Thyroid gland (tissue), 4 donors: Measurements from ENCODE around the gene SERPINB6.
"Not testable (repeated sequence)": the region's sequence is repeated elsewhere in the genome, so short reads cannot be mapped to it uniquely, and the experiment has no call there.

ENCODE experiments used
- POLR2A ChIP-seq, 2 donors: fragments of 450-650 bp; IDR thresholded peaks; one replicate each; pipeline ENCODE4 v1.6.1; 2017; ENCODE audit warnings: antibody characterized with exemption in 2 of 2, mild to moderate bottlenecking in 2 of 2, moderate library complexity in 1 of 2
- TF ChIP-seq, protein P1 (sequence below), 6 experiments: fragments of 200-600 bp in 3 of 6; fragments of 450-650 bp in 3 of 6; sonication (generic) in 3 of 6; IDR thresholded peaks; one replicate each; pipeline ENCODE4 v1.5.1; 2016 to 2019; ENCODE audit warnings: antibody characterized with exemption in 6 of 6, mild to moderate bottlenecking in 2 of 6, inconsistent platforms in 1 of 6, moderate library complexity in 1 of 6

DNA sequence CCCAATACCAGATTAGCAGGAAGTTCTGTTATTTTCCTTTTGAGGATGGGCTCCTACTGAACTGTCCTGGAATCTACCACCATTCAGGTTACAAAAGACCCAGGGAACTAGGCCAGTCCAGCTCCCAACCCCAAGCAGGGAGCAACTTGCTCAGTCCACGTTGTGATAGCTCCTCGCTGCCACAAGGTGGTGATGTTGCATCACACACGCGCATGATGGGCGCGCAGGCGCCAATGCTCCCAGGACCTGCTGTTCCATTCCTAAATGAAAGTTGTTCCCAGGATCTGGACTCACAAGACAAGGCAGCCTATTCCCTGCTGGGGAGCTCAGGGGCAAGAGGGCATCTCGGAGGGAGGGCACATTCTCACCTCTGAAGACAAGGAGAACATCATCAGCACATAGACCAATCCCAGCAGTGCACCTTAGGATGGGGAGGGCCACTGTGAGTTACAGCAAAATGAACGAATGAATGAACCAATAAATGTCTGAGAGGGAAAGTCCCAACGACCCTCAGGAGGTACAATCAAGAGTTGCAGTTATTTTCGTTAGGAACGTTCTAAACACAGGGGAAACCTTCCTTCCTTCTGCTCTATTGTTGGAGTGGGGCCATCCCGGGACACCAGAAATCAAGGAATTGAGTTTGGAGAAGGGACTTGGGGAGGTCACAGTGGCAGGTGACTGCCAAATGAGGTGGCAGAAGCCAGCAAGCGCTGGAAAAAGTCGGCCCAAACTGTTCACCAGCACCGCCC lies 27.1 kb upstream of the SERPINB6 start:
- TF ChIP-seq, protein P1, sequence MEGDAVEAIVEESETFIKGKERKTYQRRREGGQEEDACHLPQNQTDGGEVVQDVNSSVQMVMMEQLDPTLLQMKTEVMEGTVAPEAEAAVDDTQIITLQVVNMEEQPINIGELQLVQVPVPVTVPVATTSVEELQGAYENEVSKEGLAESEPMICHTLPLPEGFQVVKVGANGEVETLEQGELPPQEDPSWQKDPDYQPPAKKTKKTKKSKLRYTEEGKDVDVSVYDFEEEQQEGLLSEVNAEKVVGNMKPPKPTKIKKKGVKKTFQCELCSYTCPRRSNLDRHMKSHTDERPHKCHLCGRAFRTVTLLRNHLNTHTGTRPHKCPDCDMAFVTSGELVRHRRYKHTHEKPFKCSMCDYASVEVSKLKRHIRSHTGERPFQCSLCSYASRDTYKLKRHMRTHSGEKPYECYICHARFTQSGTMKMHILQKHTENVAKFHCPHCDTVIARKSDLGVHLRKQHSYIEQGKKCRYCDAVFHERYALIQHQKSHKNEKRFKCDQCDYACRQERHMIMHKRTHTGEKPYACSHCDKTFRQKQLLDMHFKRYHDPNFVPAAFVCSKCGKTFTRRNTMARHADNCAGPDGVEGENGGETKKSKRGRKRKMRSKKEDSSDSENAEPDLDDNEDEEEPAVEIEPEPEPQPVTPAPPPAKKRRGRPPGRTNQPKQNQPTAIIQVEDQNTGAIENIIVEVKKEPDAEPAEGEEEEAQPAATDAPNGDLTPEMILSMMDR (IDR thresholded peaks at IDR 0.05) = peak in 5 of 6 experiments; percentile 15 to 82 (median 66)
- TF ChIP-seq POLR2A (IDR thresholded peaks at IDR 0.05) = not testable (repeated sequence)
